GM19238 (cell line): ENCODE results near the gene NAV2.

Experiments used
- DNase-seq: peaks from one replicate; pipeline ENCODE4 v3.0.0; 2011; ENCODE audit warnings: low spot score; ENCODE audit not compliant: insufficient read length

Gene NAV2

DNA sequence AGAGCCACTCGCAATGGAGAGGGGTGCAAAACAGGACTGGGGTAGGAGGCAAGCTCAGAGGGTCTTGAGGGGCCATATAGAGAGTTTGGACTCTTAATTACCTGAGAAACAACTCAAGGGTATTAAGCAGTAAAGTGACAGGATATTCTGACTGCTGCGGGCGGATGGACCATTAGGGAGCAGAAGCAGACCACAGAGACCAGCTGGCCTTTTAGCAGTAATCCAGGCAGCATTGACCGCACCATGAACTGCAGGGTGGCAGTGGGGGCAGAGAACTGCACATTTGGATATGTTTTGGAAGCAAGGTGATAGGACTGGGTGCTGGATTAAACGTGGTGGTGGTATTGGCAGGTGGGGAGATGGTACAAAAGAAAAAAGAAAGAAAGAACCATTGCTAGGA lies 322.3 kb downstream of the NAV2 start:
- no peak for DNase-seq

DNA sequence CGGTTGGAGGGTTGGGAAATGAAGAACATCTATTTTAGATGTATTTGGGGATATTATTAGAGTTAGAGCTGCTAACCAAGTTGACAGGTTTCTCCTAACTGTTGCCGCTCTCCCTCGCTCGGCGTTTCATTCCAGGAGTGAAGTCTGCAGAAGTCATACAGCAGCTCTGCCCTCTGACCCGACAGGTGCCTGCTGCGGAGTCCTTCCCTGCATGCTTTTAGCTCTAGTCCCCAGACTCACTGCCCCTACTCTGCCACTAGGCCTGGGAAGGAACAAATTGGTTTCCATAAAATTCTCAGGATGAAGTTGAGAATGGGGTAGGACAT lies 322.7 kb downstream of the NAV2 start:
- no peak for DNase-seq

DNA sequence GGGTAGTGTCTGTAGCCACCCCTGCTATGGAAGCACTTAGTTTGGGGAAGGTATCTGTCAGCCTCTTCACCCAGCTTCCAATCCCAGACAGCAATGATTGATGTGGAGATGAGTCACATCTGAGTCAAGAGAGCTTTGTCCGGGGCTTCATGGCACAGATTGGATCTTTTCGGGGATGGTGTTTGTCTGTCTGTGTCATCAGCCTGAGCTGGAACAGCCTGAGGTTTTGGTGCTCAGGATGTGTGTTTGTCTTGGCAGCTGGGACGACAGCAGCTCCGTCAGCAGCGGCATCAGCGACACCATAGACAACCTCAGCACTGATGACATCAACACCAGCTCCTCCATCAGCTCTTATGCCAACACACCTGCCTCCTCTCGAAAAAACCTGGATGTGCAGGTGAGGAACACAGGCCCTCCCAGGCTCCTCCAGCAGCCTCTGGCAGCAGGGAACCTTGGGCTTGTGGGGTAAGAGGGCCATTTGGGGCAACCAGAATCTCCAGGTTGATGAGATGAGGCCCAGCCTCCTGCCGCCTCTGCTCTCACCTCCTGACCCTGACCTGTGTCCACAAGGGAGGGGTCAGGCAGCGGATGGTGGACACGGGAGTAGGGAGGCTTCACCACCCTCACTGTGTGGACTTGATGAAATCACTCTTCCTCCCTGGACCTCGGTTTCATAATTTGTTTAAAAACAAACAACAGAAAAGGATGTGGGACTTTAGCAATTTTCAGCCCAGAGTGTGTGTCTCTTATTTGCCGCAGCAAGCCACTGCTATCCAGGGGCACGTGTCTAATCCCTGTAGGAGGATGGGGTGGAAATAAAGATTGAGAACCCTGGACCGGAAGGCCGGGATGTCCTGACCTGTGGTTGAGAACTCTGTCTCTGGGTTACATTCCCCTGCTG lies 323.3 kb downstream of the NAV2 start:
- DNase-seq = no peak

DNA sequence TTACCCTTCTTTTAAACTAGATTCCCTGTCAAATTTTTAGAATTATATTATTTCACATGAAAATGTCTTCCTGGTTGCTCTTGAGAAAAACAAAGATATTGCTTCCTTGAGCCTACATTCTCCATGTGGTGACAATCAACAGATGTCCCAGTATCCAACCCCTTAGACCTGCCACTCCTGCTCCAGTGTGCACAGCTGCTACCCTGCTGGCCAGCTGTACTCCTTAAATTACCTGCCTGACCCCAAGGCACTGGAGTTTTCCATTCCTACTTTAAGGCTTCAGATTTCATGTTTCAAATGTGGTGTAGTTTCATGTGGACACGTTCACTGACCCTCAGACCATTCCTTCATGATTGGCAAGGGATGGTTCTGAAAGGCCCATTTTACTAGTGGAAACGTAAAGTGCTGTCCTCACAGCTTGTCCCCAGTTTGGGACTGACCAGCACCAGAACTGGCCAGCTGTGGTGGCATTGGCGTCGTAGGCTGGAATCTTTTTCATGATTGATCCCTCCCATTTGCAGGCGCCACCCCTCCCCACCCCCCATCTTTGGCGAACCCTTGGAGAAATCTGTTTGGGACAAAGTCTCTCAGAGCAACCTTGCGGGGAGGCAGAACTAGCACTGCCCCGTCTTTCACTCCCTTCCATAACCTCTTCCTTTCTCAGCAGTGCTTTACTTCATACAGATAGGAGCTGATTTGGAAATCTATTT lies 324.1 kb downstream of the NAV2 start:
- no peak for DNase-seq

DNA sequence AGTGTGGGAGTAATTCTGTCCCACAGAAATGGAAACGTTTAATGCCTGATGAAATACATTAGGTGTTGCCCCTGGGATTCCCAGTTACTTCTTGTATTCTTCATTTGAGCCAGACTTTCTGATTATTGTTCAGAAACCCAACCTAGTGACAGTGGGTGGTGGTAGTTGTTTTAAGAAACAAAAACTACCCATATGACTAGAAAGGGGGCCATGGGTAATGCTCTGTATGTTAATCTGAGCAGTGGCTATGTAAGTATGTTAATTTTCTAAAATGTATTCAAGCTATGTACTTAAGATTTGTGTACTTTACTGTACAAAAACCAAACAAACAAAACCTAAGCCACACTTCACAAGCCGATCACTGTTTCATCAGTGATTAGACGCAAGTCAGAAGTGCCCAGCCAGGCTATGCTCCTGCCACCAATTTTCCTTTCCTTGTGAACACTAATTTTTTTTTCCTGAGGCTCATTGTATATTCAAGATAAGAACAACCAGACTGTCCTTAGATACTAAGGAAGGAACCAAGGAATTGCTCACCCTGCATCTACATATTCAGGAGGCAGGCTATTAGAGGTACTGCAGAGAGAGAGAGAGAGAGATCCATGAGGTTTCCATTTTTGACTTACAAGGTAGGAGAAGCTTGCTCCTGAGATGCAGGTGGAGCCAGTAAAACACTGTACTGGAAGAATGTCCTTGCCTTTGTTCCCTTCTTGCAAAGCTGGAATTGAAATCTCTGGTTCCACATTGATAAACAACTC lies 324.9 kb downstream of the NAV2 start:
- no peak for DNase-seq

DNA sequence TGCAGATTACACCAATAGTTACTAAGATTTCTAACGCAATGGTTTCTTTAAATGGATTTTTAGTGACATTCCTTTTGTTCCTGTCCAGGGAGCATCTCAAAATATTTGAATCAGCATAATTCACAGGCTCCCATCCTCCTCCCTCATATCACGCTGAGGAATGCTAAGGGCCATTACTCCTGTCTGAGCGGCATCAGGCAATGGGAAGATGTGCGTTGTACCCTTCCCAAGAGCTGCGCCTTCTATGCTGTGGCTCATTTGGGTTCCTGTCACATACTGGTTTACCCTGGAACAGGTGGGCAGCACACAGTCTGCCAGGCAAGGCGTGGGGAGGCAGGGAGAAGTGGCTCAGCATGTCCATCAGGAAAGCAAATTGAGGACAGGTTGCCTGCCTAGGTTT lies 325.8 kb downstream of the NAV2 start:
- no peak for DNase-seq

DNA sequence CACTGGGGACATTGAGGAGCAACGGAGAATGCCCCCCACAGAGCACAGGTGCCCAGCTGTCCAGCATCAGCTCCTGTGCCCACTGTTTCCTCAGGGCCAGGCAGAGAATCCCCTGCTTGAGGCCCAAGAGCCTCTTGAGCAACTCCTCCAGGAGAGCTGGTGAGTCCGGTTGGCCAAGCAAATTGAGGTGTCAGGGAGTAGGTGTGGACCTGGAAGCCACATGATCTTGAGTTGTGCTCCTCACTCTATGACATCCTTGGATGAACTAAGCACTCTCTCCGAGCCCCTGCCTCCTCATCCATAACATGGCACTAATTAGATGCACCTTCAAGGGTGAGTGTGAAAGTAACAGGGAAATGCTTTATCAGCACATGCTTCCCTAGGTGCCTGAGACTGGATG lies 326.3 kb downstream of the NAV2 start:
- no peak for DNase-seq

DNA sequence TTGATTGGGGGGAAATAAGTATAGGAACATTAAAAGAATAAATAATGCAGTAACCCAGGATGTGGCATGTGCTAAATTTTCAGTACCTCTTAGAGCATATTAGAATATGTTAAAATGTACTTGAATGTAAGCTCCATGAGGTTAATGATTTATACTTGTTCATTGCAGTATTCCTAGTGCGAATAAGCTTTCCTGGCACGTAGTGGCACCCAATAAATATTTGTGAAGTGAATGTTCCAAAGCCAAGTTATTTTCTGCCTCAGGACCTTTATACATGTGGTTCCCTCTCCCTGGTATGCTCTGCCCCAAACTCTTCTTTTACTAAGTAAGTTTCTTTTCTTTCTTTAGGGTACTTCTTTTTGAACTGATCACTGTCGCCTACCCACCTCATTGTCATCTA lies 328.9 kb downstream of the NAV2 start:
- no peak for DNase-seq

DNA sequence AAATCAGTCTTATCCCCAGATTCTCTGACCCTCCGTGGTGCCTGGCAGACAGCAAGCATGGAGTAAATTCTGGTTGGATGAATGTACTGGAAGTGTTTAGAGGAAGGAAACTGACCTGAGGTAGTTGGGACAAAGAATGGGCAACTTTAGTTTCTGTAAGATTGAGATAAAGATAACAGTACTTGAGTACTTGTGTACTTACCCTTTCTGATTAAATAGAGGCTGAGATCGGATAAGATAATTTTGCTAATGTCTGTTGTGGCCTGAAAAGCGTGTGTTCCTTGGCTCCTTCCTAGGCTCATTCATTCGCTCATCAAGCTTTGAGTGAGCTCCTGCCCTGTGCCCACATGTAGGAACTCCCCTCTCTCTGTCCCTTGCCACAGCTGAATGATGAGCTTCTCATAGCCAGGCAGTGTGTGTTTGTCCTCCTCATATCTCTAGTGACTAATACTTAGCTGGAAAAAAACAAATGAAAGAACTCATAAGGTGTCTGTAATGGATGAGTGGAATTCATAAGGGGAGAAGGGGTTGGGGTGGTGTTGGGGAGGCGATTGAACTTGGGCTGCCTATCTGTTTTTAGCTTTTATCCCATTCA lies 329.5 kb downstream of the NAV2 start:
- DNase-seq = no peak

DNA sequence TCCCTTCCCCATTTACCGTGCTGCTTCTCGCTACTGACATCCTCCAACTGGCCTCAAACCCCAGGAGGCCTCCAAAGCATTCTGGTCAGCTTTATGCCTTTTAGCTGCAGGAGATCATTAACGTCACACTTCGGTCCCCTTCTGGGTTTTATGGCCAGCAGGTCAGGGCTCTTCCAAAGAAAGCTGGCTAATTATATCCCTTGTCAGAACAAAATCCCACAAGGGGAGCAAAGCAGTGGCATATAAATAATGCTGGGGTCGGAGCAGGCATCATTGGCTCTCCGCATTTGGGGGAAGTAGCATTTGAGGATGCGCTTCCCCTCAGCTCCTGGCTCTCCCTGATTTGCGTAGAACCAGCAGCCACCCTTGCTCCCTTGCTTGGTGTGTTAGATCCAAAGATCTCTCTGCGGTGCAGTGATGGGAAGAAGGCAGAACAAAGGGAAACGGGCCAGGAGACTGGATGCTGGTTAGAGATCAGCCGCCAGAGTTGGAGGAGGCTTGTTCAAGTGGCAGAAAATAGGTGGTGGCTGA lies 330.2 kb downstream of the NAV2 start:
- DNase-seq = no peak

DNA sequence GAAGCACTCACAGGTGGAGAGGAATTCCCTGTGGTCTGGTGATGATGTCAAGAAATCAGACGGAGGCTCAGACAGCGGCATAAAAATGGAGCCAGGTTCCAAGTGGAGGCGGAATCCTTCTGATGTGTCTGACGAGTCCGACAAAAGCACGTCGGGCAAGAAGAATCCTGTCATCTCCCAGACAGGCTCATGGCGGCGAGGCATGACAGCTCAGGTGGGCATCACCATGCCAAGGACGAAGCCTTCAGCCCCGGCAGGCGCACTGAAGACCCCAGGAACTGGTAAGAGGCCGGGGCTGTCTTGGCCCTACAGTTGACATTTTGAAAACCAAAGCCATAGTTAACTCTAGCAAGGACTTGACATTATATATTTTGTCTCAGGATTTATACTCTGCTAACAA lies 331.4 kb downstream of the NAV2 start:
- DNase-seq = no peak

DNA sequence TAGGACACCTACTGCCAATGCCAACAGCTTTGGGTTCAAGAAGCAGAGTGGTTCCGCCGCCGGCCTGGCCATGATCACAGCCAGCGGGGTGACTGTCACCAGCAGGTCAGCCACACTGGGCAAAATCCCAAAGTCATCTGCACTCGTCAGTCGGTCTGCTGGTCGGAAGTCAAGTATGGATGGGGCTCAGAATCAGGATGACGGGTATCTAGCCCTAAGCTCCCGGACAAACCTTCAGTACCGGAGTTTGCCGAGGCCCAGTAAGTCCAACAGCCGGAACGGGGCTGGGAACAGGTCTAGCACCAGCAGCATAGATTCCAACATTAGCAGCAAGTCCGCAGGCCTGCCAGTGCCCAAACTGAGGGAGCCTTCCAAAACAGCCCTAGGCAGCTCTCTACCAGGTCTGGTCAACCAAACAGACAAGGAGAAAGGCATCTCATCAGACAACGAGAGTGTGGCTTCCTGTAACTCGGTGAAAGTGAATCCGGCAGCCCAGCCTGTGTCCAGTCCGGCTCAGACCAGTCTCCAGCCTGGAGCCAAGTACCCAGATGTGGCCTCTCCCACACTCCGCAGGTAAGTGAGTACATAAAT lies 332.6 kb downstream of the NAV2 start:
- no peak for DNase-seq

DNA sequence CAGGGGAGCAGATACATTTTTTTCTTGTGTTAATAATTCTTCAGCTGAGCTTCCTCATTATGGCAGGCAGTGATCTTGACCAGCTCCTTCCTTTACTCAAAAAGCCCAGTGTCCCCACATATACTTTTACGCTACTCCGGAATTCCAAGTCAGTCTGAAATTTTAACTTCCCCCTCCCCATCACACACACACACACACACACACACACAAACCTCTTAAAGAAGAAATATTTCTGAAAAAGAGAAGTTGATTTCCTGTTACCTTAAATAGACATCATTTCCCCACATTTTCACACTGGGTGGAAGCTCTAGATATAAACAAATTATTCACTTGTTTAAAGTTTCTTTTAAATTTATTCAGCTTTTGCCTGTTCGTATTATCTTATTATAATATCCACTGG lies 333.8 kb downstream of the NAV2 start:
- no peak for DNase-seq

DNA sequence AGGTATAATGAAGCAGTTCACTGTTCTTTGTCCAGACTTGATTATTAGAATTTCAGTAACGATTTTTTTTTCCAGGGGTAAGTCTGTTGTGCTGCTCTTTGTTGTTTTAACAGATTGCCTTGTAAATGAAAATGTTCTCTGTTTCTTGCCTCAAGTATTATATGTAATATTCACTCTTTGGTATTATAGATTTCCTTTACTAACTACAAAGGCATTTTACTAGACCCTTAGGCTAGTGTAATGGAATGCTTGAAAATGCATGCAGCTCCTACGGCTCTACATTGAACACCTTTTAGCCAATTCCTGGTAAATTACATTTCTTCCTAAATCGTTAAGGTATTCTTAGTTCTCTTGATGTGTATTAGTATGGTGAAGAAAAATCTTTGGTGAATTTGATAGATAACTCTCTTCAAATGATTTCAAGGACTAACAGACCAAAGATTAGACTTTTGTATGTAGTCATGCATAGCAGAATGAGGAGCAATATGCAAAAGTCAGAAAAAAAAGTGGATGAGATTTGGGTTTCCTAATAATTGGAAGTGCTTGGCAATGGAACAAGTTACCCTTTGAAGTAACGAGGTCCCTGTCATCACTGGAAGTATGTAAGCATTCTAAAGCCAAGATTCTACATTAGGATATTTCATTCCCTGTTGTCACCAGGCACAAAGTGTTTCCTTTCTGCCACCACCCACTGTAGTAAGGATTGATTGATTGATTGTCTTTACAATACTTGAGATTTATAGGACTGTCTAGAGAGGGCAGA lies 334.6 kb downstream of the NAV2 start:
- no peak for DNase-seq

DNA sequence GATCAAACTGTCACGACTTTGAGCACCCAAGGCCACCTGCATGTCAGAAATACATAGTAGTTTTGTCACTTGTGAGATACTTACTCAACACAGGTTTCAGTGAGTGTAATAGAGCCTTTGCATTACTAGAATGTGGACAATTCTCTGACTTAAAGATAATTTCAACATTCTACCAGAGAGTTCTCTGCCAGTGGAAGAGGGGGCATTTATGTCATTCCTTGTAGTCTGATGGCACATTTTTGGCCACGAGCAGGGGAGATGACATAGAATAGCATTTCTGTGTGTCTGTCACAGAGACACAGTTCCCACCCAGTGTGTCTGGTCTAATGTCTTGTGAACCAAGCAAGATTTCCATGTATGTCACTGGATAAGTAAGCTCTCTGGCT lies 335.1 kb downstream of the NAV2 start:
- no peak for DNase-seq

DNA sequence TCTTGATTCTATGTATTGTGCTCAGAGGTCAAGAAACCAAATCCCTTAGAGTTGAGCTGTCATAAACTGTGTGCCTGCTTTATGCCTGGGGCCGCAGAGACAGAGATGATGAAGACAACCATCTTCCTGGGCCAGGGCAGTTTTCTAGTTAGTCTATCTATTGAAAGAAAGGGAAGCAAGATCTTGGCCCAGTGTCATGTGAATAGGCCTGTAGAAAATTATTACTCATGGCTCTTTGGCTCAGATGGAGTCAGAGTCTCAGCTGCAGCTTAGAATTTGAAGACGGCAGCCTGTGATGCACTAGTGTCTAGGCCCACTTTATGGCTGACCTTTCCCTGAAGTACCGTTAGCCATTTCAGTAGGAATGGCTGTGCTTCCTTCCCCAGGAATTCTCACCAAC lies 335.6 kb downstream of the NAV2 start:
- no peak for DNase-seq

DNA sequence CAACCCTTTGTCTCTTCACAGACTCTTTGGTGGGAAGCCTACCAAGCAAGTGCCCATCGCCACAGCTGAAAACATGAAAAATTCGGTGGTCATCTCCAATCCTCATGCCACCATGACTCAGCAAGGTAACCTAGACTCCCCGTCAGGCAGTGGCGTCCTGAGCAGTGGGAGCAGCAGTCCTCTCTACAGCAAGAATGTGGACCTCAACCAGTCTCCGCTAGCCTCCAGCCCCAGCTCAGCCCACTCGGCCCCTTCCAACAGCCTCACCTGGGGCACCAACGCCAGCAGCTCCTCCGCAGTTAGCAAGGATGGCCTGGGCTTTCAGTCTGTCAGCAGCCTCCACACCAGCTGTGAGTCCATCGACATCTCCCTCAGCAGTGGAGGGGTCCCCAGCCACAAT lies 336.1 kb downstream of the NAV2 start:
- DNase-seq = no peak

DNA sequence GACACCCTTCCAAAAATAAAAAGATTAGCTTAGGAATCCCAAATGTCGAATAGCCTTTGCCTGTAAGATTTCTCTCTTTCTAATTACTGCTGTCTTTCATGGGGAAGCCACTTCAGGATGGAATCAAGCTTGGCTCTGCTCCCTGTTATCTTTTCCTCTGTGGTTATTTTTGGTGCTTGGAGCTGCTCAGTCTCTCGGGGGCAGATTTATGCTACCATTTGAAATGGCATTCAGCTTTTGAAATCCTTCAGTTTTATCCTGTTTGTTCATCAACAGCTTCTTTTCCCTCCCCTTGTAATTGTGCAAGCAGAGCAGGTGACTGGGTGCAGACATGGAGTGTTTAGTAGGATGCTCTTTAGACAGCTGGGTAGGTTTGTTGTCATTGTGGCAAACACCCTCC lies 336.6 kb downstream of the NAV2 start:
- no peak for DNase-seq

DNA sequence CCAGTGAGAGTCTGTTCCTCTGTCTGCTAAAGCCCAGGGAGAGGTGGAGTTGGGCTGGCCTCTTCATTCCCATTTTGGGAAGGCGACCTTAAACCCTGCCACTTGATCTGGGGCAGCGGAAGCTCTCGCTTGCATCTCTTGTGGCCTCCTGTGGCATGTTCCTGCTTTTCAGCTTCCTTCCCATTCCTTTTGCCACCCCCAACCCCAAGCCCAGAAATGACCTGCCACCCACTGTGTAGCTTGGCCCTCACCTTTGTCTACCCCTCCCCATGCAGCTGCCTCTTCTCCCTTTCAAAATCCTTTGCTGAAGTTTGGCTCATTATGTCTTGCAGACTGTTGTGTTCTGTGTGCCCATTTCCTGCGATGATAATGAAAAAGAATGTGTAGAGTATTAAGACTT lies 337.4 kb downstream of the NAV2 start:
- no peak for DNase-seq

DNA sequence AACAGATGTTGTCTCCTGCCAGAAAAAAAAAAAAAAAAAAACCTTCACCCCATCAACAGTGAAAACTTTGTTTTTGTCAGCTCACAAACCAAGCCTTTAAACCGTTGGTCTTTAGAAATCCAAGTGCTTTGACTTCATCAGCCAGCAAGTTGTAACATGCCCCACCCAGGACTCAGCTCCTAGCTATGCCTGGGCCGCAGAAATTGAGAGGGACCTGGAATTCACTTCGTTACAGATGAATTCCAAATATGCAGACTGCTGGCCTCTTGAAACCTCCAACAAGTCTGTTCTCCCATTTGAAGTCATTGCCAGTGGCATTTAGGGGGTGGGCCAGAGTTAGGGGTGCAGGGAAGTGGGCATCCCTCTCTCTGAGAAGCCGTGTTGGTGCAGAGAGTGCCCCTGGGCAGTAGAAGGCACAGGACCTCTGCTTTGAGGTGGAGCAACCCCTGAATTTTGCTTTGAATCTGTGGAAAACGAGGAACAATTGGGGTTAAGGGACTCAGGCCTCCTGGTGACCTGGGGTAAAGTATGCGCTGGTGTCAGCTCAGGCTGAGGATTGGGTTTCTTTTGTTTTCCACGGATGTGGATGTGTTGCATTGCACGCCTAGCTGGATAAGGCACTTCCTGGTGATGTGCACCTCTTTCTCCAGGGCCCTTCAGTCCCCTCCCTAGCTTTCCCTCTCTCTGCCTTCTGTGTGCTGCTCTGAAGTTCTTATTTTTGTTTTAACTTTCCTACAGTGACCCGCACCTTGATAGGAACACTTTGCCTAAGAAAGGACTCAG lies 338.1 kb downstream of the NAV2 start:
- no peak for DNase-seq
